GM12878 (cell line): ENCODE data around the gene CRB1. TPM values are rescaled to one million over a fixed set of nuclear protein-coding genes. Genes with fewer than 3 reads are reported as not detected.

Experiments
- ATAC-seq: fragments of 200-7000 bp; cut with Tn5 transposase; 3 replicates; pipeline ENCODE4 v1.9.1; 2020; ENCODE audit warnings: mild to moderate bottlenecking, moderate library complexity
- BruUV-seq: library from RNA; stranded (reverse); fragments of 400-500 nt; replicated peaks from 2 replicates; lab custom pipeline; 2021; lab: Mats Ljungman, UMichigan
- CTCF ChIA-PET: fragments of 300-600 bp; sonication (Branson Sonifier 250); formaldehyde crosslinking; extraction: SDS; loops from one replicate; lab custom pipeline; 2021; ENCODE audit warnings: inconsistent platforms; lab: Yijun Ruan, JAX
- POLR2A ChIA-PET: fragments of 350-600 bp; formaldehyde crosslinking; extraction: SDS; loops from one replicate; lab custom pipeline; 2021; ENCODE audit warnings: inconsistent platforms; lab: Charles Lee
- RAD21 ChIA-PET: fragments of 300-600 bp; sonication (Branson Sonifier 250); formaldehyde crosslinking; loops from one replicate; lab custom pipeline; 2023; ENCODE audit warnings: antibody characterized with exemption; ENCODE audit not compliant: unreplicated experiment; lab: Charles Lee
- SMC1A ChIA-PET: fragments of 300-600 bp; sonication (Branson Sonifier 250); formaldehyde crosslinking; loops from one replicate; lab custom pipeline; 2023; ENCODE audit not compliant: unreplicated experiment, uncharacterized antibody; lab: Charles Lee
- DNase-seq: peaks from one replicate; pipeline ENCODE4 v3.0.0-alpha.2; 2011; ENCODE audit warnings: low read depth, low spot score
- FAIRE-seq: peaks from 3 replicates; lab custom pipeline; 2011; peaks lifted over from hg19 to GRCh38; lab: Jason Lieb, UNC
- H2AFZ ChIP-seq: 2 replicates; pipeline ENCODE4 v1.6.0; 2011; ENCODE audit warnings: low read depth, low read length, control low read depth; ENCODE audit not compliant: control insufficient read depth
- H3K27ac ChIP-seq: 2 replicates; pipeline ENCODE4 v1.5.1; 2011; ENCODE audit warnings: control low read depth; ENCODE audit not compliant: control insufficient read depth, insufficient read depth
- H3K27me3 ChIP-seq, 2 experiments: replicated peaks in 1 of 2; 2 replicates each; pipeline versions ENCODE4 v1.6.0 to v1.6.1; 2011; ENCODE audit warnings: low read length in 1 of 2; ENCODE audit not compliant: control insufficient read depth in 2 of 2, insufficient read depth in 2 of 2
- H3K36me3 ChIP-seq, 2 experiments: 2 replicates each; pipeline ENCODE4 v1.5.1; 2011; ENCODE audit warnings: low read length in 1 of 2; ENCODE audit not compliant: control insufficient read depth in 2 of 2, insufficient read depth in 2 of 2
- H3K4me1 ChIP-seq: 2 replicates; pipeline ENCODE4 v1.6.1; 2011; ENCODE audit warnings: mild to moderate bottlenecking, low read length, moderate library complexity, mixed read lengths; ENCODE audit not compliant: control insufficient read depth, insufficient read depth
- H3K4me2 ChIP-seq: 2 replicates; pipeline ENCODE4 v1.6.0; 2011; ENCODE audit warnings: control low read depth; ENCODE audit not compliant: control insufficient read depth, insufficient read depth
- H3K4me3 ChIP-seq: fragments of 200-600 bp; sonication (generic); 2 replicates; pipeline ENCODE4 v1.5.1; 2016
- H3K79me2 ChIP-seq: 2 replicates; pipeline ENCODE4 v1.6.0; 2011; ENCODE audit warnings: low read length; ENCODE audit not compliant: control insufficient read depth, insufficient read depth
- H3K9ac ChIP-seq: 2 replicates; pipeline ENCODE4 v1.8.0; 2011; ENCODE audit warnings: low read length, control low read depth, mixed read lengths; ENCODE audit not compliant: control insufficient read depth, insufficient read depth
- H3K9me3 ChIP-seq: replicated peaks from 3 replicates; pipeline ENCODE4 v1.5.1; 2011; ENCODE audit warnings: mild to moderate bottlenecking, low read length; ENCODE audit not compliant: control insufficient read depth, insufficient read depth
- H4K20me1 ChIP-seq: 2 replicates; pipeline ENCODE4 v1.6.0; 2011; ENCODE audit not compliant: control insufficient read depth, insufficient read depth
- CHD2 ChIP-seq: IDR thresholded peaks from 2 replicates; pipeline ENCODE4 v1.6.1; 2011; ENCODE audit warnings: low read depth, low read length, improper control_type of control experiment, borderline replicate concordance
- JUND ChIP-seq: IDR thresholded peaks from 2 replicates; pipeline ENCODE4 v1.6.1; 2012; ENCODE audit warnings: low read depth, mild to moderate bottlenecking, low read length, improper control_type of control experiment, moderate library complexity
- KDM1A ChIP-seq: fragments of 200-600 bp; sonication (generic); IDR thresholded peaks from 2 replicates; pipeline ENCODE4 v1.6.1; 2016; ENCODE audit warnings: borderline replicate concordance
- KLF5 ChIP-seq: fragments of 450-650 bp; IDR thresholded peaks from 2 replicates; pipeline ENCODE4 v1.6.1; 2014; ENCODE audit warnings: mild to moderate bottlenecking; ENCODE audit not compliant: partially characterized antibody
- PML ChIP-seq: IDR thresholded peaks from 2 replicates; pipeline ENCODE4 v1.6.1; 2012; ENCODE audit warnings: low read length, inconsistent platforms
- PRDM15 ChIP-seq: fragments of 450-650 bp; formaldehyde crosslinking; IDR thresholded peaks from 2 replicates; pipeline ENCODE4 v1.4.0; 2020; ENCODE audit warnings: mild to moderate bottlenecking, moderate library complexity
- RFX5 ChIP-seq: IDR thresholded peaks from 2 replicates; pipeline ENCODE4 v1.6.1; 2011; ENCODE audit warnings: low read depth, low read length, improper control_type of control experiment
- SIX5 ChIP-seq: IDR thresholded peaks from 2 replicates; pipeline ENCODE4 v1.6.1; 2011; ENCODE audit warnings: mild to moderate bottlenecking, low read depth, low read length, moderate library complexity; ENCODE audit not compliant: severe bottlenecking
- SMC3 ChIP-seq: IDR thresholded peaks from 2 replicates; pipeline ENCODE4 v1.6.1; 2011; ENCODE audit warnings: low read length, improper control_type of control experiment, borderline replicate concordance
- STAT3 ChIP-seq: IDR thresholded peaks from 2 replicates; pipeline ENCODE4 v1.6.1; 2011; ENCODE audit warnings: low read depth, low read length, improper control_type of control experiment
- ZSCAN29 ChIP-seq: fragments of 450-650 bp; IDR thresholded peaks from 2 replicates; pipeline ENCODE4 v1.6.1; 2017; ENCODE audit warnings: mild to moderate bottlenecking, moderate library complexity
- WGBS: methylation state at CpG from one replicate; pipeline ENCODE4 v1.1.6; 2016; ENCODE audit warnings: low lambda C conversion rate; ENCODE audit not compliant: insufficient replicate concordance, insufficient coverage; ENCODE audit errors: missing lambda C conversion rate; 5-methylcytosine and 5-hydroxymethylcytosine counted together
- in situ Hi-C: fragments of 300-500 bp; cut with MboI; formaldehyde crosslinking; loops from 9 replicates; pipeline ENCODE4 v1.14.3; 2018; ENCODE audit warnings: mixed read lengths
- intact Hi-C: fragments of 100-400 bp; cut with micrococcal nuclease; formaldehyde crosslinking; loops from one replicate; pipeline ENCODE4 v1.14.2; 2022; ENCODE audit not compliant: unreplicated experiment
- polyA plus RNA-seq, 11 experiments: library from polyadenylated mRNA; depleted of rRNA in 4 of 11; unstranded in 6 of 11; stranded (reverse) in 5 of 11; fragments of >200 nt; fragmentation: Nextera tagmentation in 4 of 11; fragmentation: Illumina TruSeq in 1 of 11; extraction: Ambion mirVana in 4 of 11; extraction: Trizol in 1 of 11; gene quantifications; 1 replicate in 1 of 11; 2 replicates in 10 of 11; pipeline versions ENCODE4 v1.2.1 to v1.2.3, GENCODE V29; 2011 to 2016; ENCODE audit warnings: inconsistent platforms in 2 of 11, missing spikeins in 2 of 11, low read depth in 1 of 11
- total RNA-seq, 4 experiments: library from RNA; depleted of rRNA in 3 of 4; stranded (reverse); fragments of >200 nt in 3 of 4; fragmentation: Illumina TruSeq in 1 of 4; extraction: Trizol in 1 of 4; gene quantifications; 2 replicates each; pipeline versions ENCODE4 v1.2.1 to v1.2.3, GENCODE V29; 2013 to 2021
- TF ChIP-seq, protein P1 (sequence below): fragments of 150-350 bp; IDR thresholded peaks from 2 replicates; pipeline ENCODE4 v1.6.1; 2014; ENCODE audit warnings: mild to moderate bottlenecking, low read depth, low read length

CRB1 gene
- total and polyA plus RNA-seq, 10 of the 15 experiments (the other 5 are each of a cell fraction or from before 2014, with no cell fraction given): 0.06 to 0.10 (median 0.06) TPM; not detected in 7

DNA sequence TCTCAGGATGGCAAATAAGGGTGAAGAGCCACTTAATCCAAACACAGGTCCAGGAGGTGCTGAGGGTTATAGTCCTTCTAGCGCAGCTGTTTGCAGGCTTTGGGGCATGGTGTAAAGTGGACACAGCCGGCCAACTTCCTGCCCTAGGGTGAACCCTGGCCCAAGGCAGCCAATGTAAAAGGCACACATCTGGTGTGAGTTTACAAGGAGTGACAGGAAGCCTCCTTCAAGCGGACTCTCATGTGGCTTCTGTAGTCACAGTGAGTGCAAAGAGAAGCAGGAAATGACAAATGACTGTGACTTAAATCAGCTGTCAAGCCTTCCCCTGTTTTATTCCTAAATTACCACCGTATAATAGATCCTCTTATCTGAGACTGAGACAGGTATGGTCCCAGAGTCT lies 213.0 kb downstream of the CRB1 start:
- ChIA-PET CTCF (no interaction called here), RAD21 (no interaction called here), SMC1A (no interaction called here), POLR2A (no interaction called here)
- H3K9me3 ChIP-seq: no peaks in the 10 kb centered on the region
- ATAC-seq (peak; percentile 70), FAIRE-seq (no peak), DNase-seq (no peak)
- H3K36me3 ChIP-seq: no peaks in the 10 kb centered on the region
- TF ChIP-seq SMC3 (no peak), CHD2 (no peak), ZSCAN29 (no peak), PML (no peak), STAT3 (no peak), RFX5 (no peak), KDM1A (no peak), SIX5 (no peak), JUND (no peak), PRDM15 (CRISPR knock-in tag) (no peak), KLF5 (no peak)
- TF ChIP-seq, protein P1, sequence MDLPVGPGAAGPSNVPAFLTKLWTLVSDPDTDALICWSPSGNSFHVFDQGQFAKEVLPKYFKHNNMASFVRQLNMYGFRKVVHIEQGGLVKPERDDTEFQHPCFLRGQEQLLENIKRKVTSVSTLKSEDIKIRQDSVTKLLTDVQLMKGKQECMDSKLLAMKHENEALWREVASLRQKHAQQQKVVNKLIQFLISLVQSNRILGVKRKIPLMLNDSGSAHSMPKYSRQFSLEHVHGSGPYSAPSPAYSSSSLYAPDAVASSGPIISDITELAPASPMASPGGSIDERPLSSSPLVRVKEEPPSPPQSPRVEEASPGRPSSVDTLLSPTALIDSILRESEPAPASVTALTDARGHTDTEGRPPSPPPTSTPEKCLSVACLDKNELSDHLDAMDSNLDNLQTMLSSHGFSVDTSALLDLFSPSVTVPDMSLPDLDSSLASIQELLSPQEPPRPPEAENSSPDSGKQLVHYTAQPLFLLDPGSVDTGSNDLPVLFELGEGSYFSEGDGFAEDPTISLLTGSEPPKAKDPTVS: no peak
- H3K4me2 ChIP-seq: no peak overlapping the region
- no peaks in the 10 kb centered on the region for H3K79me2 ChIP-seq
- no peaks in the 10 kb centered on the region for H3K4me1 ChIP-seq
- H3K27ac ChIP-seq: no peak overlapping the region
- 37% methylated on average over 4 of the region's 4 CpGs for WGBS
- no peaks in the 10 kb centered on the region; a peak in 1 of 4 replicates for H3K27me3 ChIP-seq
- no peak overlapping the region for H3K4me3 ChIP-seq
- H3K9ac ChIP-seq: no peak overlapping the region
- BruUV-seq: no TSS peak
- H4K20me1 ChIP-seq: no peaks in the 10 kb centered on the region
- intact Hi-C loops (no loop called here), in situ Hi-C loops (no loop called here)
- no peak overlapping the region for H2AFZ ChIP-seq
